C4-2B (cell line): ENCODE data around the gene STK32C.

Source experiments
- ZFX ChIP-seq: fragments of 450-650 bp; IDR thresholded peaks from 2 replicates; pipeline ENCODE4 v1.6.1; 2017
- TF ChIP-seq, protein P1 (sequence below): fragments of 450-650 bp; conservative IDR thresholded peaks from 2 replicates; pipeline ENCODE4 v1.5.1; 2017; ENCODE audit warnings: mild to moderate bottlenecking

GRCh38 chr10:132225849-132226205 lies 81.9 kb downstream of the STK32C start:
- TF ChIP-seq, protein P1, sequence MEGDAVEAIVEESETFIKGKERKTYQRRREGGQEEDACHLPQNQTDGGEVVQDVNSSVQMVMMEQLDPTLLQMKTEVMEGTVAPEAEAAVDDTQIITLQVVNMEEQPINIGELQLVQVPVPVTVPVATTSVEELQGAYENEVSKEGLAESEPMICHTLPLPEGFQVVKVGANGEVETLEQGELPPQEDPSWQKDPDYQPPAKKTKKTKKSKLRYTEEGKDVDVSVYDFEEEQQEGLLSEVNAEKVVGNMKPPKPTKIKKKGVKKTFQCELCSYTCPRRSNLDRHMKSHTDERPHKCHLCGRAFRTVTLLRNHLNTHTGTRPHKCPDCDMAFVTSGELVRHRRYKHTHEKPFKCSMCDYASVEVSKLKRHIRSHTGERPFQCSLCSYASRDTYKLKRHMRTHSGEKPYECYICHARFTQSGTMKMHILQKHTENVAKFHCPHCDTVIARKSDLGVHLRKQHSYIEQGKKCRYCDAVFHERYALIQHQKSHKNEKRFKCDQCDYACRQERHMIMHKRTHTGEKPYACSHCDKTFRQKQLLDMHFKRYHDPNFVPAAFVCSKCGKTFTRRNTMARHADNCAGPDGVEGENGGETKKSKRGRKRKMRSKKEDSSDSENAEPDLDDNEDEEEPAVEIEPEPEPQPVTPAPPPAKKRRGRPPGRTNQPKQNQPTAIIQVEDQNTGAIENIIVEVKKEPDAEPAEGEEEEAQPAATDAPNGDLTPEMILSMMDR = no peak
- TF ChIP-seq ZFX = no peak
